GM12874 (cell line): ENCODE measurements around the gene STIM1.

Experiments
- CTCF ChIP-seq: IDR thresholded peaks from 2 replicates; pipeline ENCODE4 v1.5.1; 2011; ENCODE audit warnings: low read depth, mild to moderate bottlenecking, control low read depth, low read length, moderate library complexity; ENCODE audit not compliant: insufficient read depth

Gene STIM1

GRCh38 chr11:3969613-3970012 is 114.1 kb downstream of the STIM1 start:
- TF ChIP-seq CTCF, result no peak

- no peak for TF ChIP-seq CTCF
These were observed 114.6 kb downstream of the STIM1 start for GRCh38 chr11:3970108-3970507.

GRCh38 chr11:3971756-3972404 is 116.4 kb downstream of the STIM1 start:
- TF ChIP-seq CTCF, result no peak

GRCh38 chr11:3972431-3972830 is 117.0 kb downstream of the STIM1 start:
- no peak for TF ChIP-seq CTCF

GRCh38 chr11:3977078-3977477 is 121.6 kb downstream of the STIM1 start:
- no peak for TF ChIP-seq CTCF

GRCh38 chr11:3981084-3981633 is 125.7 kb downstream of the STIM1 start:
- no peak for TF ChIP-seq CTCF

- no peak for TF ChIP-seq CTCF
These were observed 127.0 kb downstream of the STIM1 start for GRCh38 chr11:3982431-3982830.
